GM21447 (cell line): ENCODE data around the gene ADD1.

Experiments
- ATAC-seq: cut with Tn5 transposase; IDR thresholded peaks from one replicate; pipeline ENCODE4 v1.9.1; 2021; ENCODE audit not compliant: unreplicated experiment

The ADD1 gene

GRCh38 chr4:2804973-2805501 lies 38.6 kb upstream of the ADD1 start:
- ATAC-seq, result no peak

- ATAC-seq, result no peak
Measured at GRCh38 chr4:2805712-2806389, 37.8 kb upstream of the ADD1 start.

GRCh38 chr4:2806390-2807355 lies 37.0 kb upstream of the ADD1 start:
- no peak for ATAC-seq

- no peak for ATAC-seq
Measured at GRCh38 chr4:2807571-2807970, 36.1 kb upstream of the ADD1 start.

- ATAC-seq, result no peak
Measured at GRCh38 chr4:2808001-2808400, 35.6 kb upstream of the ADD1 start.

GRCh38 chr4:2809610-2810180 lies 33.9 kb upstream of the ADD1 start:
- no peak for ATAC-seq

GRCh38 chr4:2810388-2810787 lies 33.3 kb upstream of the ADD1 start:
- no peak for ATAC-seq

GRCh38 chr4:2811830-2812611 lies 31.6 kb upstream of the ADD1 start:
- ATAC-seq, result peak; percentile 68

GRCh38 chr4:2812612-2813354 lies 30.9 kb upstream of the ADD1 start:
- ATAC-seq, result no peak

- no peak for ATAC-seq
Measured at GRCh38 chr4:2813446-2814405, 29.9 kb upstream of the ADD1 start.

GRCh38 chr4:2814627-2815270 lies 28.9 kb upstream of the ADD1 start:
- ATAC-seq, result no peak

- ATAC-seq, result no peak
Measured at GRCh38 chr4:2816401-2816954, 27.2 kb upstream of the ADD1 start.

- ATAC-seq, result no peak
Measured at GRCh38 chr4:2817137-2817536, 26.5 kb upstream of the ADD1 start.

GRCh38 chr4:2817701-2818350 lies 25.8 kb upstream of the ADD1 start:
- ATAC-seq, result no peak

GRCh38 chr4:2818351-2818939 lies 25.2 kb upstream of the ADD1 start:
- no peak for ATAC-seq

GRCh38 chr4:2819244-2820215 lies 24.1 kb upstream of the ADD1 start:
- ATAC-seq, result no peak
